SK-N-SH treated with all-trans-retinoic acid at 6 μM for 48 hours (cell line): ENCODE results near the gene SRPX2.

Source experiments
- ATAC-seq: fragments of 200-7000 bp; cut with Tn5 transposase; 3 replicates; pipeline ENCODE4 v1.9.1; 2020; ENCODE audit warnings: mild to moderate bottlenecking, moderate library complexity
- ARNTL ChIP-seq: fragments of 450-650 bp; formaldehyde crosslinking; IDR thresholded peaks from 2 replicates; pipeline ENCODE4 v1.5.0; 2020; ENCODE audit warnings: low read depth, mild to moderate bottlenecking, moderate library complexity, borderline replicate concordance
- BACH2 ChIP-seq: fragments of 250-450 bp; sonication (Bioruptor Pico); IDR thresholded peaks from 2 replicates; pipeline ENCODE4 v1.9.0; 2021; ENCODE audit warnings: mild to moderate bottlenecking, borderline replicate concordance
- CSDC2 ChIP-seq: fragments of 250-450 bp; sonication (Bioruptor Pico); IDR thresholded peaks from 2 replicates; pipeline ENCODE4 v1.5.0; 2020; ENCODE audit warnings: mild to moderate bottlenecking, moderate library complexity
- ESRRG ChIP-seq: fragments of 250-450 bp; sonication (Bioruptor Pico); IDR thresholded peaks from 2 replicates; pipeline ENCODE4 v1.6.1; 2021; ENCODE audit warnings: mild to moderate bottlenecking
- GLIS3 ChIP-seq: fragments of 250-450 bp; sonication (Bioruptor Pico); IDR thresholded peaks from 2 replicates; pipeline ENCODE4 v1.5.0; 2020; ENCODE audit warnings: mild to moderate bottlenecking, moderate library complexity
- ISL1 ChIP-seq: fragments of 250-450 bp; sonication (Bioruptor Pico); IDR thresholded peaks from 2 replicates; pipeline ENCODE4 v2.1.2; 2022; ENCODE audit warnings: mild to moderate bottlenecking, moderate library complexity
- OSR1 ChIP-seq: fragments of 250-450 bp; sonication (Bioruptor Pico); IDR thresholded peaks from 2 replicates; pipeline ENCODE4 v1.8.0; 2022; ENCODE audit warnings: moderate library complexity, mild to moderate bottlenecking, inconsistent platforms
- PATZ1 ChIP-seq: fragments of 250-450 bp; sonication (Bioruptor Pico); IDR thresholded peaks from 2 replicates; pipeline ENCODE4 v1.8.0; 2020; ENCODE audit warnings: mild to moderate bottlenecking, moderate library complexity, borderline replicate concordance
- PPARA ChIP-seq: fragments of 250-450 bp; sonication (Bioruptor Pico); IDR thresholded peaks from 2 replicates; pipeline ENCODE4 v1.5.0; 2020; ENCODE audit warnings: mild to moderate bottlenecking, borderline replicate concordance
- RARB ChIP-seq: fragments of 250-450 bp; sonication (Bioruptor Pico); IDR thresholded peaks from 2 replicates; pipeline ENCODE4 v1.8.0; 2021; ENCODE audit warnings: mild to moderate bottlenecking, moderate library complexity
- SNAI2 ChIP-seq: fragments of 250-450 bp; sonication (Bioruptor Pico); IDR thresholded peaks from 2 replicates; pipeline ENCODE4 v1.5.0; 2020; ENCODE audit warnings: mild to moderate bottlenecking, moderate library complexity
- TCF4 ChIP-seq: fragments of 250-450 bp; sonication (Bioruptor Pico); IDR thresholded peaks from 2 replicates; pipeline ENCODE4 v1.8.0; 2021; ENCODE audit warnings: mild to moderate bottlenecking, moderate library complexity, borderline replicate concordance
- TOX ChIP-seq: fragments of 250-450 bp; sonication (Bioruptor Pico); IDR thresholded peaks from 2 replicates; pipeline ENCODE4 v1.8.0; 2021; ENCODE audit warnings: mild to moderate bottlenecking, moderate library complexity, borderline replicate concordance
- ZFP3 ChIP-seq: fragments of 250-450 bp; sonication (Bioruptor Pico); IDR thresholded peaks from 2 replicates; pipeline ENCODE4 v1.5.0; 2020; ENCODE audit warnings: mild to moderate bottlenecking, moderate library complexity
- ZFP30 ChIP-seq: fragments of 450-650 bp; formaldehyde crosslinking; IDR thresholded peaks from 2 replicates; pipeline ENCODE4 v1.5.0; 2022; ENCODE audit warnings: mild to moderate bottlenecking, moderate library complexity
- ZNF565 ChIP-seq: fragments of 450-650 bp; formaldehyde crosslinking; conservative IDR thresholded peaks from 2 replicates; pipeline ENCODE4 v1.5.0; 2020; ENCODE audit warnings: low read depth, mild to moderate bottlenecking, moderate library complexity
- ZNF70 ChIP-seq: fragments of 450-650 bp; formaldehyde crosslinking; IDR thresholded peaks from 2 replicates; pipeline ENCODE4 v1.5.0; 2020; ENCODE audit warnings: mild to moderate bottlenecking, moderate library complexity
- ZNF8 ChIP-seq: fragments of 450-650 bp; formaldehyde crosslinking; IDR thresholded peaks from 2 replicates; pipeline ENCODE4 v1.5.0; 2020; ENCODE audit warnings: mild to moderate bottlenecking, moderate library complexity
- TF ChIP-seq, protein P1 (sequence below): fragments of 250-450 bp; sonication (Bioruptor Pico); IDR thresholded peaks from 2 replicates; pipeline ENCODE4 v1.5.0; 2020; ENCODE audit warnings: mild to moderate bottlenecking, moderate library complexity
- TF ChIP-seq, protein P2 (sequence below): fragments of 250-450 bp; sonication (Bioruptor Pico); IDR thresholded peaks from 2 replicates; pipeline ENCODE4 v1.8.0; 2021; ENCODE audit warnings: low read depth, mild to moderate bottlenecking, moderate library complexity, borderline replicate concordance
- TF ChIP-seq, protein P3 (sequence below): fragments of 250-450 bp; sonication (Bioruptor Pico); IDR thresholded peaks from 2 replicates; pipeline ENCODE4 v1.5.1; 2020; ENCODE audit warnings: low read depth, mild to moderate bottlenecking, moderate library complexity
- TF ChIP-seq, protein P4 (sequence below): fragments of 250-450 bp; sonication (Bioruptor Pico); IDR thresholded peaks from 2 replicates; pipeline ENCODE4 v1.5.1; 2021; ENCODE audit warnings: mild to moderate bottlenecking, moderate library complexity

Gene SRPX2

GRCh38 chrX:100674705-100675104 is 30.7 kb downstream of the SRPX2 start:
- no peak for ATAC-seq
- no peak for TF ChIP-seq OSR1 (CRISPR knock-in tag)
- TF ChIP-seq ISL1 (CRISPR knock-in tag): no peak
- no peak for TF ChIP-seq CSDC2
- TF ChIP-seq, protein P1, sequence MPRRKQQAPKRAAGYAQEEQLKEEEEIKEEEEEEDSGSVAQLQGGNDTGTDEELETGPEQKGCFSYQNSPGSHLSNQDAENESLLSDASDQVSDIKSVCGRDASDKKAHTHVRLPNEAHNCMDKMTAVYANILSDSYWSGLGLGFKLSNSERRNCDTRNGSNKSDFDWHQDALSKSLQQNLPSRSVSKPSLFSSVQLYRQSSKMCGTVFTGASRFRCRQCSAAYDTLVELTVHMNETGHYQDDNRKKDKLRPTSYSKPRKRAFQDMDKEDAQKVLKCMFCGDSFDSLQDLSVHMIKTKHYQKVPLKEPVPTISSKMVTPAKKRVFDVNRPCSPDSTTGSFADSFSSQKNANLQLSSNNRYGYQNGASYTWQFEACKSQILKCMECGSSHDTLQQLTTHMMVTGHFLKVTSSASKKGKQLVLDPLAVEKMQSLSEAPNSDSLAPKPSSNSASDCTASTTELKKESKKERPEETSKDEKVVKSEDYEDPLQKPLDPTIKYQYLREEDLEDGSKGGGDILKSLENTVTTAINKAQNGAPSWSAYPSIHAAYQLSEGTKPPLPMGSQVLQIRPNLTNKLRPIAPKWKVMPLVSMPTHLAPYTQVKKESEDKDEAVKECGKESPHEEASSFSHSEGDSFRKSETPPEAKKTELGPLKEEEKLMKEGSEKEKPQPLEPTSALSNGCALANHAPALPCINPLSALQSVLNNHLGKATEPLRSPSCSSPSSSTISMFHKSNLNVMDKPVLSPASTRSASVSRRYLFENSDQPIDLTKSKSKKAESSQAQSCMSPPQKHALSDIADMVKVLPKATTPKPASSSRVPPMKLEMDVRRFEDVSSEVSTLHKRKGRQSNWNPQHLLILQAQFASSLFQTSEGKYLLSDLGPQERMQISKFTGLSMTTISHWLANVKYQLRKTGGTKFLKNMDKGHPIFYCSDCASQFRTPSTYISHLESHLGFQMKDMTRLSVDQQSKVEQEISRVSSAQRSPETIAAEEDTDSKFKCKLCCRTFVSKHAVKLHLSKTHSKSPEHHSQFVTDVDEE (CRISPR knock-in tag): no peak
- no peak for TF ChIP-seq ZNF565 (CRISPR knock-in tag)
- TF ChIP-seq RARB (CRISPR knock-in tag): no peak
- no peak for TF ChIP-seq ZFP3
- no peak for TF ChIP-seq PPARA (CRISPR knock-in tag)
- no peak for TF ChIP-seq TOX (CRISPR knock-in tag)
- no peak for TF ChIP-seq ZNF70 (CRISPR knock-in tag)
- no peak for TF ChIP-seq ESRRG
- TF ChIP-seq TCF4 (CRISPR knock-in tag): no peak
- no peak for TF ChIP-seq ARNTL (CRISPR knock-in tag)
- no peak for TF ChIP-seq ZFP30
- TF ChIP-seq, protein P2, sequence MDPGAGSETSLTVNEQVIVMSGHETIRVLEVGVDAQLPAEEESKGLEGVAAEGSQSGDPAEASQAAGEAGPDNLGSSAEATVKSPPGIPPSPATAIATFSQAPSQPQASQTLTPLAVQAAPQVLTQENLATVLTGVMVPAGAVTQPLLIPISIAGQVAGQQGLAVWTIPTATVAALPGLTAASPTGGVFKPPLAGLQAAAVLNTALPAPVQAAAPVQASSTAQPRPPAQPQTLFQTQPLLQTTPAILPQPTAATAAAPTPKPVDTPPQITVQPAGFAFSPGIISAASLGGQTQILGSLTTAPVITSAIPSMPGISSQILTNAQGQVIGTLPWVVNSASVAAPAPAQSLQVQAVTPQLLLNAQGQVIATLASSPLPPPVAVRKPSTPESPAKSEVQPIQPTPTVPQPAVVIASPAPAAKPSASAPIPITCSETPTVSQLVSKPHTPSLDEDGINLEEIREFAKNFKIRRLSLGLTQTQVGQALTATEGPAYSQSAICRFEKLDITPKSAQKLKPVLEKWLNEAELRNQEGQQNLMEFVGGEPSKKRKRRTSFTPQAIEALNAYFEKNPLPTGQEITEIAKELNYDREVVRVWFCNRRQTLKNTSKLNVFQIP: no peak
- TF ChIP-seq, protein P3, sequence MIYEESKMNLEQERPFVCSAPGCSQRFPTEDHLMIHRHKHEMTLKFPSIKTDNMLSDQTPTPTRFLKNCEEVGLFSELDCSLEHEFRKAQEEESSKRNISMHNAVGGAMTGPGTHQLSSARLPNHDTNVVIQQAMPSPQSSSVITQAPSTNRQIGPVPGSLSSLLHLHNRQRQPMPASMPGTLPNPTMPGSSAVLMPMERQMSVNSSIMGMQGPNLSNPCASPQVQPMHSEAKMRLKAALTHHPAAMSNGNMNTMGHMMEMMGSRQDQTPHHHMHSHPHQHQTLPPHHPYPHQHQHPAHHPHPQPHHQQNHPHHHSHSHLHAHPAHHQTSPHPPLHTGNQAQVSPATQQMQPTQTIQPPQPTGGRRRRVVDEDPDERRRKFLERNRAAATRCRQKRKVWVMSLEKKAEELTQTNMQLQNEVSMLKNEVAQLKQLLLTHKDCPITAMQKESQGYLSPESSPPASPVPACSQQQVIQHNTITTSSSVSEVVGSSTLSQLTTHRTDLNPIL (CRISPR knock-in tag): no peak
- TF ChIP-seq, protein P4, sequence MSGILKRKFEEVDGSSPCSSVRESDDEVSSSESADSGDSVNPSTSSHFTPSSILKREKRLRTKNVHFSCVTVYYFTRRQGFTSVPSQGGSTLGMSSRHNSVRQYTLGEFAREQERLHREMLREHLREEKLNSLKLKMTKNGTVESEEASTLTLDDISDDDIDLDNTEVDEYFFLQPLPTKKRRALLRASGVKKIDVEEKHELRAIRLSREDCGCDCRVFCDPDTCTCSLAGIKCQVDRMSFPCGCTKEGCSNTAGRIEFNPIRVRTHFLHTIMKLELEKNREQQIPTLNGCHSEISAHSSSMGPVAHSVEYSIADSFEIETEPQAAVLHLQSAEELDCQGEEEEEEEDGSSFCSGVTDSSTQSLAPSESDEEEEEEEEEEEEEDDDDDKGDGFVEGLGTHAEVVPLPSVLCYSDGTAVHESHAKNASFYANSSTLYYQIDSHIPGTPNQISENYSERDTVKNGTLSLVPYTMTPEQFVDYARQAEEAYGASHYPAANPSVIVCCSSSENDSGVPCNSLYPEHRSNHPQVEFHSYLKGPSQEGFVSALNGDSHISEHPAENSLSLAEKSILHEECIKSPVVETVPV: no peak
- TF ChIP-seq BACH2 (CRISPR knock-in tag): no peak
- no peak for TF ChIP-seq SNAI2 (CRISPR knock-in tag)

GRCh38 chrX:100677611-100678181 is 33.7 kb downstream of the SRPX2 start:
- ATAC-seq: no peak
- TF ChIP-seq BACH2 (CRISPR knock-in tag) (no peak), ZNF70 (CRISPR knock-in tag) (no peak), PATZ1 (CRISPR knock-in tag) (no peak), TCF4 (CRISPR knock-in tag) (no peak), GLIS3 (CRISPR knock-in tag) (no peak), ISL1 (CRISPR knock-in tag) (no peak), ZFP30 (no peak), ARNTL (CRISPR knock-in tag) (no peak), OSR1 (CRISPR knock-in tag) (no peak), ZNF8 (CRISPR knock-in tag) (no peak), CSDC2 (no peak), PPARA (CRISPR knock-in tag) (no peak)
- TF ChIP-seq, protein P1 (CRISPR knock-in tag): no peak
